Measurements from ENCODE around the gene AKR1B1.

DNA sequence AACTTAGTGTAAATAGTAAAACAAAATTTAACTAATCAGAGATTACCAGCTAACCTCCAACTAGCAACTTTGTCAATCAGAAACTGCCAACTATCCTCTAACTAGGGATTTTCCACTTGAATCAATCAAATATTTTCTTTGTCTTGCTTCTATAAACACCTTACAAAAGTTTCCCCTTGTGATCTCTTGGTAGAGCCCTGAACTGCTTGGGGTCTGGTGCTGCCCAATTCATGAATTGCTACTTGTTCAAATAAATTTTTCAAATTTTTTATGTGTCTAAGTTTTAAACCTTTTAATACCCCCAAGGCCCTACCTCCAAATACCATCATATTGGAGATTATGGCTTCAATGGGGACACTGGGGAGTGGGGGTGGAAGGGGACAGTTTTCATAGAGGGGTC, 24.0 kb upstream of the AKR1B1 start:
- TF ChIP-seq, protein P1, sequence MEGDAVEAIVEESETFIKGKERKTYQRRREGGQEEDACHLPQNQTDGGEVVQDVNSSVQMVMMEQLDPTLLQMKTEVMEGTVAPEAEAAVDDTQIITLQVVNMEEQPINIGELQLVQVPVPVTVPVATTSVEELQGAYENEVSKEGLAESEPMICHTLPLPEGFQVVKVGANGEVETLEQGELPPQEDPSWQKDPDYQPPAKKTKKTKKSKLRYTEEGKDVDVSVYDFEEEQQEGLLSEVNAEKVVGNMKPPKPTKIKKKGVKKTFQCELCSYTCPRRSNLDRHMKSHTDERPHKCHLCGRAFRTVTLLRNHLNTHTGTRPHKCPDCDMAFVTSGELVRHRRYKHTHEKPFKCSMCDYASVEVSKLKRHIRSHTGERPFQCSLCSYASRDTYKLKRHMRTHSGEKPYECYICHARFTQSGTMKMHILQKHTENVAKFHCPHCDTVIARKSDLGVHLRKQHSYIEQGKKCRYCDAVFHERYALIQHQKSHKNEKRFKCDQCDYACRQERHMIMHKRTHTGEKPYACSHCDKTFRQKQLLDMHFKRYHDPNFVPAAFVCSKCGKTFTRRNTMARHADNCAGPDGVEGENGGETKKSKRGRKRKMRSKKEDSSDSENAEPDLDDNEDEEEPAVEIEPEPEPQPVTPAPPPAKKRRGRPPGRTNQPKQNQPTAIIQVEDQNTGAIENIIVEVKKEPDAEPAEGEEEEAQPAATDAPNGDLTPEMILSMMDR (IDR thresholded peaks at IDR 0.05 in 4 of 5, conservative IDR thresholded peaks at IDR 0.05 in 1 of 5), result no peak
- TF ChIP-seq POLR2A (IDR thresholded peaks at IDR 0.05), result no peak

Data from gastrocnemius medialis (tissue), 4 donors.